ENCODE results near the gene TACR2. TPM values are rescaled to one million over a fixed set of nuclear protein-coding genes. Genes with fewer than 3 reads are reported as not detected.

Gene TACR2
- polyA plus RNA-seq, 4 donors: 0.81 to 4.0 (median 0.86) TPM; not detected in 1

DNA sequence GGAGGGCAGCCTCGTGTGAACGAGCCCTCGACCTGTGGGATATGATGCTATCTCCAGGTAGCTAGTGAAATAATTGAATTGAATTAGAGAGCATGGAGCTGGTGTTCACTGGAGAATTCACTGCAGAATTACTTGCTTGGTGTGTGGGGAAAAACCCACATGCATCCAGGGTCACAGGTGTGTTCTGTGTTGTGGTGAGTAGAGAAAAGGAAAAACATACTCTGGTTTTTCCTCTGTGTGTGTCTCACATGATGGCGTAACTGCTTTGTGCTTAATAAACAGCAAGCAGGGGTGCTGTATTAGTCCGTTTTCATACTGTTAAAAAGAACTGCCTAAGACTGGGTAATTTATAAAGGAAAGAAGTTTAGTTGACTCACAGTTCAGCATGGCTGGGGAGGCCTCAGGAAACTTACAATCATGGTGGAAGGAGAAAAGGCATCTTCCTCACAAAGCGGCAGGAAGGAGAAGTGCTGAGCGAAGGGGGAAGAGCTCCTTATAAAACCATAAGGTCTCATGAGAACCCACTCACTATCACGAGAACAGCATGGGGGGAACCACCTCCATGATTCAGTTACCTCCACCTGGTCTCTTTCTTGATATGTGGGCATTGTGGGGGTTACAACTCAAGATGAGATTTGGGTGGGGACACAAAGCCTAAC, 62.6 kb downstream of the TACR2 start:
- 85 to 91% (median 87%) methylated on average over 8 of the region's 8 CpGs for WGBS, 3 donors
- no peaks in the 10 kb centered on the region for H3K9me3 ChIP-seq (ENCODE audit: control insufficient read depth in 2 of 2, insufficient read depth in 1 of 2, low read depth in 1 of 2, low read length in 1 of 2)
- no peak for FAIRE-seq
- no peak overlapping the region for H3K27ac ChIP-seq (ENCODE audit: low read depth in 1 of 3, low read length in 2 of 3)
- H3K4me1 ChIP-seq (ENCODE audit: control insufficient read depth in 3 of 3, insufficient read depth in 2 of 3, low read depth in 1 of 3, low read length in 2 of 3): peaks cover 0 to under 1% (median 0%) of the 10 kb centered on the region in 3 donors
- H3K4me3 ChIP-seq (ENCODE audit: low read depth in 1 of 3, low read length in 3 of 3): no peak overlapping the region
- no peaks in the 10 kb centered on the region for H3K27me3 ChIP-seq (ENCODE audit: control insufficient read depth in 3 of 3, insufficient read depth in 3 of 3, low read length in 3 of 3)
- H3K36me3 ChIP-seq (ENCODE audit: control insufficient read depth in 3 of 3, insufficient read depth in 2 of 3, low read depth in 1 of 3, low read length in 3 of 3): peaks cover 0 to 5% (median 0%) of the 10 kb centered on the region in 3 donors
- no peak for DNase-seq

Other genes with a start within 250 kb of the TACR2 start
- gene SUPV3L1, start 236.7 kb downstream of the TACR2 start, polyA plus RNA-seq: 10 to 100 TPM; 30.4 to 46.5 (median 36.1) TPM
- gene HKDC1, start 196.6 kb downstream of the TACR2 start, polyA plus RNA-seq: 100 to 1,000 TPM in 1 of 4 donors, 10 to 100 TPM in 3; 45.7 to 119 (median 64.7) TPM
- gene HK1, start 138.4 kb downstream of the TACR2 start, polyA plus RNA-seq: 10 to 100 TPM in 1 of 4 donors, 1 to 10 TPM in 3; 3.8 to 21.8 (median 9.1) TPM
- gene TSPAN15, start 34.5 kb upstream of the TACR2 start, polyA plus RNA-seq: 10 to 100 TPM; 43.2 to 72.1 (median 47.7) TPM
- gene NEUROG3, start 156.5 kb upstream of the TACR2 start, polyA plus RNA-seq: 1 to 10 TPM in 3 of 4 donors, under 1 TPM in 1; 0.81 to 5.3 (median 2.7) TPM
- 1 to 10 TPM; 1.3 to 6.7 (median 3.0) TPM for gene FAM241B, start 213.3 kb upstream of the TACR2 start, polyA plus RNA-seq

All from small intestine (tissue), 7 donors.